Kidney (tissue), 14 donors: Measurements from ENCODE around the gene ICOSLG. TPM values are rescaled to one million over a fixed set of nuclear protein-coding genes. Genes with fewer than 3 reads are reported as not detected.

Source experiments
- DNase-seq, 5 donors: peaks; one replicate each; pipeline ENCODE4 v3.0.0-alpha.2; 2013 to 2020
- FAIRE-seq: peaks from 2 replicates; lab custom pipeline; 2012; peaks lifted over from hg19 to GRCh38; lab: Jason Lieb, UNC
- H3K27ac ChIP-seq, 2 donors: one replicate each; pipeline ENCODE4 v1.7.0; 2013; ENCODE audit warnings: low read depth in 2 of 2, low read length in 2 of 2, inconsistent platforms in 1 of 2
- H3K27me3 ChIP-seq: one replicate; pipeline ENCODE4 v1.7.1; 2013; ENCODE audit warnings: low read length, inconsistent platforms; ENCODE audit not compliant: control insufficient read depth, insufficient read depth
- H3K36me3 ChIP-seq, 3 donors: one replicate each; pipeline versions ENCODE4 v1.7.0 to v1.7.1; 2013; ENCODE audit warnings: low read length in 3 of 3, control low read depth in 1 of 3, inconsistent platforms in 1 of 3; ENCODE audit not compliant: insufficient read depth in 3 of 3, control insufficient read depth in 2 of 3
- H3K4me1 ChIP-seq, 3 donors: one replicate each; pipeline versions ENCODE4 v1.7.0 to v1.7.1; 2013; ENCODE audit warnings: low read length in 3 of 3, inconsistent platforms in 1 of 3, low read depth in 1 of 3; ENCODE audit not compliant: control insufficient read depth in 2 of 3, insufficient read depth in 2 of 3
- H3K4me3 ChIP-seq, 3 donors: one replicate each; pipeline versions ENCODE4 v1.7.0 to v1.8.1; 2013; ENCODE audit warnings: low read length in 3 of 3, control low read depth in 1 of 3, inconsistent platforms in 1 of 3
- H3K9ac ChIP-seq, 3 donors: one replicate each; pipeline versions ENCODE4 v1.7.0 to v1.7.1; 2013; ENCODE audit warnings: low read length in 3 of 3, control low read depth in 1 of 3, inconsistent platforms in 1 of 3
- H3K9me3 ChIP-seq, 3 donors: one replicate each; pipeline versions ENCODE4 v1.7.0 to v1.7.1; 2013; ENCODE audit warnings: low read length in 3 of 3, control low read depth in 1 of 3, inconsistent platforms in 1 of 3; ENCODE audit not compliant: control insufficient read depth in 2 of 3, insufficient read depth in 1 of 3
- intact Hi-C: fragments of 100-400 bp; cut with DNase I; formaldehyde crosslinking; loops from one replicate; pipeline ENCODE4 v1.11.1; 2022
- polyA plus RNA-seq: library from polyadenylated mRNA; stranded (reverse); fragments of 350-450 nt; fragmentation: Illumina TruSeq; extraction: RNeasy Lipid Tissue Mini Kit (QIAGEN cat#74804); gene quantifications from one replicate; pipeline ENCODE4 v1.2.3, GENCODE V29; 2014; ENCODE audit warnings: low read depth, low replicate concordance; ENCODE audit not compliant: insufficient read depth
- total RNA-seq: library from RNA; stranded (reverse); fragmentation: NEBNext Ultra II Directional; extraction: Animal tissue kit (Norgen Biotek cat#: 25700); gene quantifications from one replicate; pipeline ENCODE4 v1.2.1, GENCODE V29; 2021
- TF ChIP-seq, protein P1 (sequence below): IDR thresholded peaks from 3 replicates; pipeline ENCODE4 v1.5.1; 2012; ENCODE audit warnings: mild to moderate bottlenecking, moderate library complexity, borderline replicate concordance; ENCODE audit not compliant: insufficient read depth; ENCODE audit errors: extremely low read depth
- donor health status: control.
- donor health status: control.
- donor health status: control.
- donor health status: control.
- donor health status: control.
- donor health status: DM: yes; HTN: yes; CAD: no.
- donor health status: Normal renal cell carcinoma (clear cell type).

ICOSLG gene
- total and polyA plus RNA-seq, 2 donors from 2014 or later = 3.0 to 10.2 TPM

DNA sequence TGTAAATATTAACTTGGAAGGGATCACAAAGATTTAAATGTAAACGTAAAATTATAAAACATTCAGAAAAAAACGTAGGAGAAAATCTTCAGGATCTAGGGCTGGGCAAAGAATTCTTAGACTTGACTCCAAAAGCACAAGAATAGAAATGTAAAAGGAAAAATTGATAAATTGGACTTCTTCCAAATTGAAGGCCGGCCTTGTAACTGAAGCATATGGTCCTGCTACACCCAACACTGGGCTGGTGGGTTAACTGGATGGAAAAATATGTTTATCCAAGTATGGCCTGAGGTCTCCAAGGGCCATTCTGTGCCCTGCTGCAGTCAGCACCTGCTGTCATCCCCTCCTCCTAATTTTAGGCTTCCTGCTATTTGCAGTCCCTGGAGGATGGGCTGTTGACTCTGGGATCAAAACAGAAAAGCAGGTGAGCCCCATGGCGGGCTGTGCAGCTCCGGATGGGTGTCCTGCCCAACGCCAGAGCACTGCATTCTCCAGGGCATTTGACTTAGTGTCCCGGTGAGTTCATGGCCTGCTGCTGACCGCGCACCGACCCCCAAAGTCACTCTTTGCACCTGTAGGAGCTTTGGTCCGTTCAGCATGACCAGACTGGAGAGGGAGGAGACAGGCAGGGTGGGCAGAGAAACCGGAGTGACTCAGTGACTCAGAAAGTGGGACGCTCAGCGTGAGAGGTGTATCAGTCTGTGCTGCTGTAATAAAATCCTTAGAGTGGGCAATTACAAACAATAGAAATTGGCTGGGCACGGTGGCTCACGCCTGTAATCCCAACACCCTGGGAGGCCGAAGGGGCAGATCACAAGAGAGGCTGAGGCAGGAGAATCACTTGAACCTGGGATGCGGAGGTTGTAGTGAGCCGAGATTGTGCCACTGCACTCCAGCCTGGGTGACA lies 38.9 kb upstream of the ICOSLG start:
- no peaks in the 10 kb centered on the region for H3K27me3 ChIP-seq
- H3K27ac ChIP-seq = no peak overlapping the region
- no peaks in the 10 kb centered on the region for H3K4me1 ChIP-seq
- H3K9me3 ChIP-seq = no peaks in the 10 kb centered on the region
- intact Hi-C loops = no loop called here
- H3K9ac ChIP-seq = no peak overlapping the region
- TF ChIP-seq, protein P1, sequence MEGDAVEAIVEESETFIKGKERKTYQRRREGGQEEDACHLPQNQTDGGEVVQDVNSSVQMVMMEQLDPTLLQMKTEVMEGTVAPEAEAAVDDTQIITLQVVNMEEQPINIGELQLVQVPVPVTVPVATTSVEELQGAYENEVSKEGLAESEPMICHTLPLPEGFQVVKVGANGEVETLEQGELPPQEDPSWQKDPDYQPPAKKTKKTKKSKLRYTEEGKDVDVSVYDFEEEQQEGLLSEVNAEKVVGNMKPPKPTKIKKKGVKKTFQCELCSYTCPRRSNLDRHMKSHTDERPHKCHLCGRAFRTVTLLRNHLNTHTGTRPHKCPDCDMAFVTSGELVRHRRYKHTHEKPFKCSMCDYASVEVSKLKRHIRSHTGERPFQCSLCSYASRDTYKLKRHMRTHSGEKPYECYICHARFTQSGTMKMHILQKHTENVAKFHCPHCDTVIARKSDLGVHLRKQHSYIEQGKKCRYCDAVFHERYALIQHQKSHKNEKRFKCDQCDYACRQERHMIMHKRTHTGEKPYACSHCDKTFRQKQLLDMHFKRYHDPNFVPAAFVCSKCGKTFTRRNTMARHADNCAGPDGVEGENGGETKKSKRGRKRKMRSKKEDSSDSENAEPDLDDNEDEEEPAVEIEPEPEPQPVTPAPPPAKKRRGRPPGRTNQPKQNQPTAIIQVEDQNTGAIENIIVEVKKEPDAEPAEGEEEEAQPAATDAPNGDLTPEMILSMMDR = no peak
- H3K4me3 ChIP-seq = no peak overlapping the region
- no peaks in the 10 kb centered on the region for H3K36me3 ChIP-seq
- FAIRE-seq = no peak
- DNase-seq = peak in 2 of 5 donors; percentile 36 to 62

DNA sequence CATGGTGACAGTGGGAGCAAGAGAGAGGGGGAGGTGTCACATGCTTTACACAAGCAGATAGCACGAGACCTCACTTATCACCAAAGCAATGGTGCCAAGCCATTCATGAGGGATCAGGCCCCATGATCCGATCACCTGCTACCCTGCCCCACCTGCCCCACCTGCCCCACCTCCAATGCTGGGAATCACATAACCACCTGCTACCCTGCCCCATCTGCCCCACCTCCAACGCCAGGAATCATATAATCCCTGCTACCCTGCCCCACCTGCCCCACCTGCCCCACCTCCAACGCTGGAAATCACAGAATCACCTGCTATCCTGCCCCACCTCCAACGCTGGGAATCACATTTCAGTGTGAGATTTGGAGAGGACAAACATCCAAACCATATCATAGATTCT lies 34.3 kb upstream of the ICOSLG start:
- no peak overlapping the region for H3K4me3 ChIP-seq
- no peaks in the 10 kb centered on the region for H3K27me3 ChIP-seq
- DNase-seq (peak in 1 of 5 donors; percentile 19), FAIRE-seq (no peak)
- H3K27ac ChIP-seq = no peak overlapping the region
- H3K9me3 ChIP-seq = no peaks in the 10 kb centered on the region
- intact Hi-C loops = no loop called here
- H3K9ac ChIP-seq = no peak overlapping the region
- no peaks in the 10 kb centered on the region for H3K36me3 ChIP-seq
- TF ChIP-seq, protein P1 = no peak
- H3K4me1 ChIP-seq = no peaks in the 10 kb centered on the region

DNA sequence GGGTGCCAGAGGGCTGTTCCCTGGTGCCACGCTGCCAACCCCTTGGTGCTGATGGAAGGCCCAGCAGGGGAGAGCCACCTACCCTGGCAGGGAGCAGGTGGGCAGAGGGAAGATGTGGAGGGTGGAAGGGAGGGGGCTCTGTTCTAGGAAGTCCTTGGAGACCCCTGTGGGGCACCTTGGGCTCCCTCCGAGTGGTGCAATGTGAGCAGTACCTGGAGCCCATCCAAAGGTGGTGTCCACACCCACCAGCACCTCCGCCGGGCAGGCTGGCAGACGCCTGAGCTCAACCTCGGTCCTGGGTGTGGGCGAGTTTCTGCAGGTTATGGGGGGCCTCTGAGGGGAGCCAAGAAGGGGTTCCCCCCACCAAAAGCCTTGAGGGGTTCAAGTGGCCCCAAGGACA lies 32.3 kb upstream of the ICOSLG start:
- DNase-seq (peak in 1 of 5 donors; percentile 60), FAIRE-seq (no peak)

More for the DNA sequence above, 32.3 kb upstream of the ICOSLG start:
- Histone ChIP-seq H3K4me3 (no peak overlapping the region), H3K9me3 (no peaks in the 10 kb centered on the region), H3K9ac (no peak overlapping the region), H3K27ac (no peak overlapping the region), H3K27me3 (no peaks in the 10 kb centered on the region), H3K4me1 (no peaks in the 10 kb centered on the region), H3K36me3 (no peaks in the 10 kb centered on the region)
- TF ChIP-seq, protein P1 = no peak
- intact Hi-C loops = no loop called here
